KMS-11 (cell line): Measurements from ENCODE around the gene XCL1.
"Not testable (repeated sequence)": the region's sequence is repeated elsewhere in the genome, so short reads cannot be mapped to it uniquely, and the experiment has no call there.

ENCODE experiments used
- H2AFZ ChIP-seq: fragments of 200-600 bp; sonication (generic); 2 replicates; pipeline ENCODE4 v1.6.1; 2016; ENCODE audit warnings: antibody characterized with exemption, mixed run types, low read depth
- H3K27ac ChIP-seq: fragments of 200-600 bp; sonication (generic); 2 replicates; pipeline ENCODE4 v1.6.1; 2016; ENCODE audit warnings: mild to moderate bottlenecking, mixed run types
- H3K27me3 ChIP-seq: fragments of 200-600 bp; sonication (generic); 2 replicates; pipeline ENCODE4 v1.6.1; 2017; ENCODE audit warnings: mild to moderate bottlenecking, low read depth, mixed run types, moderate library complexity; ENCODE audit not compliant: insufficient read depth
- H3K36me3 ChIP-seq: fragments of 200-600 bp; sonication (generic); 2 replicates; pipeline ENCODE4 v1.6.1; 2017; ENCODE audit warnings: mild to moderate bottlenecking, mixed run types; ENCODE audit not compliant: insufficient read depth
- H3K4me1 ChIP-seq: fragments of 200-600 bp; sonication (generic); 2 replicates; pipeline ENCODE4 v1.6.1; 2016; ENCODE audit warnings: mild to moderate bottlenecking, low read depth, mixed run types; ENCODE audit not compliant: poor library complexity, severe bottlenecking
- H3K4me2 ChIP-seq: fragments of 200-600 bp; sonication (generic); 2 replicates; pipeline ENCODE4 v1.7.0; 2016; ENCODE audit warnings: mild to moderate bottlenecking, mixed run types
- H3K4me3 ChIP-seq: fragments of 200-600 bp; sonication (generic); IDR thresholded peaks from 2 replicates; pipeline ENCODE4 v1.6.1; 2017; ENCODE audit warnings: low read depth, low read length, mixed read lengths; ENCODE audit not compliant: insufficient read depth
- H3K79me2 ChIP-seq: fragments of 200-600 bp; sonication (generic); 2 replicates; pipeline ENCODE4 v1.6.1; 2016; ENCODE audit warnings: low read depth, mixed run types; ENCODE audit not compliant: insufficient read depth
- H3K9ac ChIP-seq: fragments of 200-600 bp; sonication (generic); 2 replicates; pipeline ENCODE4 v1.6.1; 2016; ENCODE audit warnings: mild to moderate bottlenecking, mixed run types
- H4K20me1 ChIP-seq: fragments of 200-600 bp; sonication (generic); 2 replicates; pipeline ENCODE4 v1.6.1; 2016; ENCODE audit warnings: mild to moderate bottlenecking, mixed run types; ENCODE audit not compliant: insufficient read depth
- TF ChIP-seq, protein P1 (sequence below): fragments of 200-600 bp; sonication (generic); conservative IDR thresholded peaks from 2 replicates; pipeline ENCODE4 v1.6.1; 2017; ENCODE audit warnings: low read depth, mild to moderate bottlenecking, antibody characterized with exemption, low read length, moderate library complexity, mixed read lengths

The XCL1 gene, protein sequence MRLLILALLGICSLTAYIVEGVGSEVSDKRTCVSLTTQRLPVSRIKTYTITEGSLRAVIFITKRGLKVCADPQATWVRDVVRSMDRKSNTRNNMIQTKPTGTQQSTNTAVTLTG

DNA sequence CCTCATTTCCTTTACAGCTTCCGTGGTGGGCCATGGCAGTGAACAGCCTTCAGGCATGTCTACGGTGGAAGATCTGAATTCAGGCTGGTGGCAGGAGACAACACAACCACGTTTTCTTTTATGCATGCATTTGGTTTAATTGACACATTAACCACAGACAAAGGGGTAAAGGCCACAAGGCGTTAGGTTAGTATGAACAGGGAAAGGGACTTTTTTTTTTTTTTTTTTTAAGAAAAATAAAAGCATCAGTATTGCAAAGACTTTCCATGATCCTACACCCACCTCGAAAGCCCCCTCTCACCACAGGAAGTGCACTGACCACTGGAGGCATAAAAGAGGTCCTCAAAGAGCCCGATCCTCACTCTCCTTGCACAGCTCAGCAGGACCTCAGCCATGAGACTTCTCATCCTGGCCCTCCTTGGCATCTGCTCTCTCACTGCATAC, at the start of gene XCL1:
TSS of gene XCL1 (plus strand) at position 361 of the 444 bp plus-strand sequence. CDS start at position 394, 33 bp downstream.
- not testable (repeated sequence) for H3K4me3 ChIP-seq, H2AFZ ChIP-seq, H3K4me1 ChIP-seq, H3K36me3 ChIP-seq, H3K4me2 ChIP-seq, H3K79me2 ChIP-seq, H4K20me1 ChIP-seq, H3K9ac ChIP-seq, H3K27ac ChIP-seq, H3K27me3 ChIP-seq

DNA sequence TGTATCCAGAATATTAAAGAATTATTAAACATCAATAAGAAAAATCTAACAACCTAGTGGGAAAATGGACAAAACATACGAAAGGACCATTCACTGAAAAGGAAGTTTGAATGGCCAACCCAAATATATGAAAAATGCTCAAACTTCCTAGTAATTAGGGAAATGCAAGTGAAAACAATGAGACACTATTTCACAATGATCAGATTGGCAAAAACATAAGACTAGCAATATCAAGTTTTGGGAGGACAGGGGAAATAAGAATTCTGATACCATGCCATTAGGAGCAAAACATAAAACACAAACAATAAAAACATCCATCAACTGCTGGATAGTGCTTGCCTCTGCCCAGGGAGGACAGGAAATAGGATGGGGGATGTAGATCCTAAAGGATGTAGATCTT, 46.9 kb upstream of the XCL1 start:
- H3K27ac ChIP-seq, result no peak overlapping the region
- no peak overlapping the region for H2AFZ ChIP-seq
- TF ChIP-seq, protein P1, sequence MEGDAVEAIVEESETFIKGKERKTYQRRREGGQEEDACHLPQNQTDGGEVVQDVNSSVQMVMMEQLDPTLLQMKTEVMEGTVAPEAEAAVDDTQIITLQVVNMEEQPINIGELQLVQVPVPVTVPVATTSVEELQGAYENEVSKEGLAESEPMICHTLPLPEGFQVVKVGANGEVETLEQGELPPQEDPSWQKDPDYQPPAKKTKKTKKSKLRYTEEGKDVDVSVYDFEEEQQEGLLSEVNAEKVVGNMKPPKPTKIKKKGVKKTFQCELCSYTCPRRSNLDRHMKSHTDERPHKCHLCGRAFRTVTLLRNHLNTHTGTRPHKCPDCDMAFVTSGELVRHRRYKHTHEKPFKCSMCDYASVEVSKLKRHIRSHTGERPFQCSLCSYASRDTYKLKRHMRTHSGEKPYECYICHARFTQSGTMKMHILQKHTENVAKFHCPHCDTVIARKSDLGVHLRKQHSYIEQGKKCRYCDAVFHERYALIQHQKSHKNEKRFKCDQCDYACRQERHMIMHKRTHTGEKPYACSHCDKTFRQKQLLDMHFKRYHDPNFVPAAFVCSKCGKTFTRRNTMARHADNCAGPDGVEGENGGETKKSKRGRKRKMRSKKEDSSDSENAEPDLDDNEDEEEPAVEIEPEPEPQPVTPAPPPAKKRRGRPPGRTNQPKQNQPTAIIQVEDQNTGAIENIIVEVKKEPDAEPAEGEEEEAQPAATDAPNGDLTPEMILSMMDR, result no peak
- H3K9ac ChIP-seq, result no peak overlapping the region
- H3K4me3 ChIP-seq, result no peak overlapping the region
- no peaks in the 10 kb centered on the region for H4K20me1 ChIP-seq
- no peaks in the 10 kb centered on the region for H3K4me1 ChIP-seq
- H3K4me2 ChIP-seq, result no peak overlapping the region
- no peaks in the 10 kb centered on the region for H3K79me2 ChIP-seq
- H3K27me3 ChIP-seq, result no peaks in the 10 kb centered on the region
- H3K36me3 ChIP-seq, result no peaks in the 10 kb centered on the region

DNA sequence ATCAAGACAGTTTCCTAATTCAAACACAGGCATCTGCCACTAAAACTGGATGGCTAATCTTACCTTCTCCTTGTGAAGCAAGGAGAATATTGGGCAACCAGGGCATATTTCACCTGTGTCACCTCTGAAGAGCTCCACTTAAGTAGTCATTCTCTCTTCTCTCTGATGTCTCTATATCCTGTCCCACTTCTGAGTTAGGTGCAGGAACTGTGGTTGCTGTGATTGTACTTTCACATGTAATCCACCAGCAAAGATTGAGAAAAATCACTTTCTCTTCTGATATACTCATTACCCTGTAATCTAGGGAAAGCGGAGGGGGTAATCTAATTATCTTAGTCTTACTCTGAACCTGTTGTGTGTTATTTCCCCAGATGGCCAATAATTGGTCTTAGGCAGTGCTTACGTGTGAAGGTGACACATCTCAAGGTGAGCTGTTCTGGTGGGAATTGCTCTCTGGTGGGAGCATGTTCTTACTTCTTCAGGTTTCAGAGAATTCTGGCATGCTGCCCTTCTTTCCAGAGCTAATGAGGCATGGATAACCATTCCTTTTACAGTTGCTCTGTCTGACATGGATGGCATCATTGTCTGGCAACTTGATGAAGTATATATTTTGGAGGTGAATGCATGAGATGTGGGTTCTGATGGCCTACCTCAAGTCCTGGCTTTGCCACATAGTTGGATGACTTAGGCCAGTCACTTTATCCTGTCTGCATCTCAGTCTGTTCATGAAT, 44.6 kb upstream of the XCL1 start:
- Histone ChIP-seq H3K9ac (no peak overlapping the region), H3K36me3 (no peaks in the 10 kb centered on the region), H2AFZ (no peak overlapping the region), H4K20me1 (no peaks in the 10 kb centered on the region), H3K79me2 (no peaks in the 10 kb centered on the region), H3K4me1 (no peaks in the 10 kb centered on the region), H3K27ac (no peak overlapping the region), H3K4me3 (no peak overlapping the region), H3K27me3 (no peaks in the 10 kb centered on the region), H3K4me2 (no peak overlapping the region)
- TF ChIP-seq, protein P1, result no peak

DNA sequence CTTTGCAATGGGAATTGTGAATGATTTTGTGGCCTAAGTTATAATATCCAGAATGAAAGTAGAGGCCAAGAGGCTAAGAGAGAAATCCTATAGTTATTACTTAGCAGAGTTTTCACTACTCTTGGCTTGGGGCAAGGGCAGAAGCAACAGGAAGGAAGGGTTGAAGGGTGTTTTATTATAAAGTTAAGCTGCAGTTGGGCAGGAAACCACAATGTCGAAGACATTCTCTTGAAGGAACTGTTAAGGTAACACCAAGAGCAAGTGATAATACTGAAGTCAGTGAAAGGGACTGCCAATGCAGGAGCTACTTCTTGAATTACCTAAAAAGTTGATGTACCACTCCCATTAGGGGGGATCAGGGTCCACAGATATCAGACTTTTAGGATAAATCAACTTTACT, 40.9 kb upstream of the XCL1 start:
- H3K27ac ChIP-seq, result no peak overlapping the region
- H3K4me1 ChIP-seq, result no peaks in the 10 kb centered on the region
- no peaks in the 10 kb centered on the region for H4K20me1 ChIP-seq
- no peaks in the 10 kb centered on the region for H3K36me3 ChIP-seq
- H2AFZ ChIP-seq, result no peak overlapping the region
- no peaks in the 10 kb centered on the region for H3K79me2 ChIP-seq
- H3K4me3 ChIP-seq, result no peak overlapping the region
- no peak overlapping the region for H3K4me2 ChIP-seq
- TF ChIP-seq, protein P1, result no peak
- H3K27me3 ChIP-seq, result no peaks in the 10 kb centered on the region
- H3K9ac ChIP-seq, result no peak overlapping the region

DNA sequence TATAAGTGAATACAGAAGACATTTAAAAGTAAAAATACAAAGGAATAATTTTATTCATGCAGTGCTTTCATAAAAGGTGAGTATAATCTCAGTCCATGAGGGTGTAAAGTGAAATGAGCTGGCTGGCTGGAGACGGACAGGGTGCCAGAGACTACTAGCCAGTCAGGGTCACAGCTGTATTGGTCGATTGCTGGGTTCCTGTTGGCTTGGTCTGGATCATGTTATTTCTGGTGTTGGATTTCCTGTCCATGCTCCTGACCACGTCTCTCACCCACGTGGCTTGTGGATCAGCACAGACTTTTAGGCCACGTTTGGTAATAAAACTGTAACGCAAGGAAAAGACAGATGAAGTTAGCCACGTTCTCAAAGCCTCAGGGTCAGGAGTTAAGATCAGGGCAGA, 35.6 kb upstream of the XCL1 start:
- not testable (repeated sequence) for H3K27me3 ChIP-seq, H3K36me3 ChIP-seq, H3K4me3 ChIP-seq, H3K4me2 ChIP-seq, H4K20me1 ChIP-seq, H3K4me1 ChIP-seq, H3K79me2 ChIP-seq, H2AFZ ChIP-seq, H3K27ac ChIP-seq, H3K9ac ChIP-seq

DNA sequence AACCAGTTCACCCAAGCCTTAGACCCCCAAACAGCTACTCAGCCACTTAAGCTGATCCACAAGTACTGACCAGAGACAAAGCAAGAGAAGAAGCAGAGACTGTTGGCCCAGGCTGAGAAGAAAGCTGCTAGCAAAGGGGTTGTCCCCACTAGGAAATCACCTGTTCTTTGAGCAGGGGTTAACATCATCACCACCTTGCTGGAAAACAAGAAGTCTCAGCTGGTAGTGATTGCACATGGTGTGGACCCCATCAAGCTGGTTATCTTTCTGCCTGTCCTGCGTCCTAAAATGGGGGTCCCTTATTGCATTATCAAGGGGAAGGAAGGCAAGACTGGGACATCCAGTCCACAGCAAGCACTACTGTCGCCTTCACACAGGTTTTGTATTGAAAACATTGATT, 33.4 kb upstream of the XCL1 start:
- not testable (repeated sequence) for H3K27ac ChIP-seq, H3K36me3 ChIP-seq, H3K27me3 ChIP-seq

DNA sequence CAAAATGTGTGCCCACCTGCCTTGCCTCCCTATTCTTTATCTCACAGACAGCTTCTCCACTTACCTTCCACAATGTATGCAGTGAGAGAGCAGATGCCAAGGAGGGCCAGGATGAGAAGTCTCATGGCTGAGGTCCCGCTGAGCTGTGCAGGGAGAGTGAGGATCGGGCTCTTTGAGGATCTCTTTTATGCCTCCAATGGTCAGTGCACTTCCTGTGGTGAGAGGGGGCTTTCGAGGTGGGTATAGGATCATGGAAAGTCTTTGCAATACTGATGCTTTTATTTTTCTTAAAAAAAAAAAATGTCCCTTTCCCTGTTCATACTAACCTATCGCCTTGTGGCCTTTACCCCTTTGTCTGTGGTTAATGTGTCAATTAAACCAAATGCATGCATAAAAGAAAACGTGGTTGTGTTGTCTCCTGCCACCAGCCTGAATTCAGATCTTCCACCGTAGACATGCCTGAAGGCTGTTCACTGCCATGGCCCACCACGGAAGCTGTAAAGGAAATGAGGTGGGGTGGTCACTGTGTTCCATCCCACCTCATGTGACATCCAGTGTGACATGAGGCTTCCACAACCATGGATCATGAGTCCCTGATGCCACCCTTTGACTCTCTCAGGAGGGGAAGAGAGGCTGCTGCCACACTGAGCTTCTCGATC, 32.4 kb upstream of the XCL1 start, which contains the start of gene XCL2:
TSS of gene XCL2 (minus strand) at position 158 of the 659 bp plus-strand sequence. CDS start at position 125, 33 bp downstream.
- H3K27ac ChIP-seq, H3K36me3 ChIP-seq, H3K9ac ChIP-seq, H4K20me1 ChIP-seq, H2AFZ ChIP-seq, H3K4me3 ChIP-seq, H3K4me1 ChIP-seq, H3K4me2 ChIP-seq, H3K79me2 ChIP-seq, H3K27me3 ChIP-seq: not testable (repeated sequence)

More for the DNA sequence above, 33.4 kb upstream of the XCL1 start:
- not testable (repeated sequence) for H3K4me3 ChIP-seq, H2AFZ ChIP-seq, H3K4me2 ChIP-seq, H3K9ac ChIP-seq, H4K20me1 ChIP-seq, H3K79me2 ChIP-seq, H3K4me1 ChIP-seq
